H1 (cell line): ENCODE data around the gene LRRC42. TPM values are rescaled to one million over a fixed set of nuclear protein-coding genes. Genes with fewer than 3 reads are reported as not detected.

ENCODE experiments used
- CHD2 ChIP-seq: IDR thresholded peaks from 2 replicates; pipeline ENCODE4 v1.6.1; 2012; ENCODE audit warnings: low read length, improper control_type of control experiment
- EP300 ChIP-seq, 2 experiments: IDR thresholded peaks; 1 replicate in 1 of 2; 2 replicates in 1 of 2; pipeline ENCODE4 v1.6.1; 2011 to 2012; ENCODE audit warnings: low read depth in 2 of 2, low read length in 2 of 2, mild to moderate bottlenecking in 2 of 2, borderline replicate concordance in 1 of 2, inconsistent platforms in 1 of 2, moderate library complexity in 1 of 2
- HDAC2 ChIP-seq, 2 experiments: fragments of 300-600 bp in 1 of 2; sonication (generic) in 1 of 2; IDR thresholded peaks; 2 replicates each; pipeline ENCODE4 v1.6.1; 2011 to 2012; ENCODE audit warnings: low read depth in 2 of 2, low read length in 2 of 2, mild to moderate bottlenecking in 2 of 2, moderate library complexity in 2 of 2, borderline replicate concordance in 1 of 2, inconsistent platforms in 1 of 2
- PHF8 ChIP-seq: fragments of 200-600 bp; sonication (generic); conservative IDR thresholded peaks from 2 replicates; pipeline ENCODE4 v1.7.1; 2012; ENCODE audit warnings: low read depth, mild to moderate bottlenecking, inconsistent platforms, low read length, moderate library complexity
- TCF12 ChIP-seq: IDR thresholded peaks from 2 replicates; pipeline ENCODE4 v1.6.1; 2011; ENCODE audit warnings: low read depth, mild to moderate bottlenecking, low read length
- polyA plus RNA-seq, 7 experiments: library from polyadenylated mRNA; depleted of rRNA in 3 of 7; stranded (reverse) in 5 of 7; unstranded in 2 of 7; fragments of >200 nt in 5 of 7; fragments of 200-250 nt in 2 of 7; gene quantifications; 1 replicate in 5 of 7; 2 replicates in 1 of 7; 4 replicates in 1 of 7; pipeline versions ENCODE4 v1.2.1 to v1.2.3, GENCODE V29; 2011 to 2013; ENCODE audit warnings: missing spikeins in 2 of 7, mixed read lengths in 2 of 7
- total RNA-seq: library from RNA; stranded (reverse); fragmentation: NEBNext Ultra II Directional; extraction: Animal tissue kit (Norgen Biotek cat#: 25700); gene quantifications from 2 replicates; pipeline ENCODE4 v1.2.1, GENCODE V29; 2021

LRRC42 gene
- total and polyA plus RNA-seq, 2 of the 8 experiments (the other 6 are each of a cell fraction or from before 2014, with no cell fraction given) = 38.2 to 54.1 TPM

DNA sequence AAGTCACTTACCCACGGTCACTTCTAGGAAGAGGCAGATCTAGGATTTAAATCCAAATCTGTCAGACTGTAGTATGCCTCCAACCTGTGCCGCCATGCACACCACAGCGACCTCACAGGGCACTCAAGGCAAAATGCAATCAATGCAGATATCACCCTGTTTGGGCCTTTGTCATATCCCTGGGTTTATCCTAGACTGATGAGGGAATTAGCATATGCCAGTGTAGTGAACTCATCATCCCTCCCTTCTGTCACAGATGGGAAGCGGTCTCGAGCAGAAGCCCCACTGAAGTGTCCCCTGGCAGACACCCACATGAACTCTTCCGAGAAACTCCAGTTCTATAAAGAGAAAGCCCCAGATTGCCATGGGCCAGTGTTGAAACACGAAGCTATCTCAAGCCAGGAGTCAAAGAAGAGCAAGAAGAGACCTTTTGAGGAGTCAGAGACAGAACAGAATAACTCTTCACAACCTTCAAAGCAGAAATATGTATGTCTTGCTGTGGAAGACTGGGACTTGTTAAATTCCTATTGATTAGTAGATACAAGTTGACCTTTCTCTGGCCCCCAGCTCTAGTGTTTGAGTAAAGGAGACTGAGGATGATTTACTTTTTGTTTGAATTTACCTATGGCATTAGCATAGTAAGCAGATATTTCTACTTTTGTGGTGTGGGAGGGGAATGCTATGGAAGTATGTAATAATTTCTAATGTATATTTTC, 21.4 kb downstream of the LRRC42 start (continued):
- TF ChIP-seq CHD2 (no peak), PHF8 (no peak), HDAC2 (IDR thresholded peaks at IDR 0.05; ENCODE audit: borderline replicate concordance in 1 of 2, low read depth in 2 of 2, low read length in 2 of 2) (no peak), TCF12 (no peak), EP300 (IDR thresholded peaks at IDR 0.05; ENCODE audit: borderline replicate concordance in 1 of 2, low read depth in 2 of 2, low read length in 2 of 2) (no peak)
